ENCODE measurements around the gene FRMD8. TPM values are rescaled to one million over a fixed set of nuclear protein-coding genes. Genes with fewer than 3 reads are reported as not detected.
"Not testable (repeated sequence)": the region's sequence is repeated elsewhere in the genome, so short reads cannot be mapped to it uniquely, and the experiment has no call there.

FRMD8 gene
- total RNA-seq, 3 donors from 2014 or later, result 22.9 to 57.0 (median 49.0) TPM

GRCh38 chr11:65412271-65413076 is 26.0 kb downstream of the FRMD8 start:
- DNase-seq (ENCODE audit: low spot score in 2 of 2), result peak in 1 of 2 donors; percentile 61
- H3K9me3 ChIP-seq, result no peaks in the 10 kb centered on the region

GRCh38 chr11:65413077-65413664 is 26.7 kb downstream of the FRMD8 start:
- H3K4me3 ChIP-seq; H3K36me3 ChIP-seq; intact Hi-C loops (cut with DNase I; ENCODE audit: low total_unique reads); DNase-seq (ENCODE audit: low spot score in 2 of 2); H3K27me3 ChIP-seq; H3K9me3 ChIP-seq: not testable (repeated sequence)
- Histone ChIP-seq H3K4me1 (peaks cover 18 to 22% of the 10 kb centered on the region in 2 donors), H3K27ac (peak overlapping the region; percentile 79 to 80)

More at GRCh38 chr11:65412271-65413076, 26.0 kb downstream of the FRMD8 start:
- Histone ChIP-seq H3K36me3 (no peaks in the 10 kb centered on the region), H3K27ac (peak overlapping the region; percentile 79 to 80), H3K4me1 (peaks cover 11 to 16% of the 10 kb centered on the region in 2 donors), H3K27me3 (no peaks in the 10 kb centered on the region), H3K4me3 (no peak overlapping the region)
- intact Hi-C loops (cut with DNase I; ENCODE audit: low total_unique reads), result no loop called here
- no peak for TF ChIP-seq POLR2AphosphoS5 (IDR thresholded peaks at IDR 0.05)
- TF ChIP-seq POLR2A (IDR thresholded peaks at IDR 0.05), result no peak
- no peak for TF ChIP-seq CTCF (IDR thresholded peaks at IDR 0.05)

GRCh38 chr11:65414776-65415498 is 28.5 kb downstream of the FRMD8 start:
- peak in 1 of 2 donors; percentile 39 for DNase-seq (ENCODE audit: low spot score in 2 of 2)
- Histone ChIP-seq H3K27ac (peak overlapping the region in 1 of 2 donors; percentile 28), H3K4me3 (no peak overlapping the region), H3K4me1 (peaks cover 18 to 26% of the 10 kb centered on the region in 2 donors), H3K36me3 (no peaks in the 10 kb centered on the region), H3K27me3 (no peaks in the 10 kb centered on the region), H3K9me3 (no peaks in the 10 kb centered on the region)
- intact Hi-C loops (cut with DNase I; ENCODE audit: low total_unique reads), result loop anchor here (5.0 kb wide), 1 partner anchor 33 kb away; the partner anchor contains the start of gene SLC25A45
- no peak for TF ChIP-seq CTCF (IDR thresholded peaks at IDR 0.05)
- no peak for TF ChIP-seq POLR2AphosphoS5 (IDR thresholded peaks at IDR 0.05)
- TF ChIP-seq POLR2A (IDR thresholded peaks at IDR 0.05), result no peak

GRCh38 chr11:65415499-65416340 is 29.3 kb downstream of the FRMD8 start:
- H3K4me1 ChIP-seq, result peaks cover 25 to 26% of the 10 kb centered on the region in 2 donors
- H3K9me3 ChIP-seq, result no peaks in the 10 kb centered on the region
- peak in 1 of 2 donors; percentile 42 for DNase-seq (ENCODE audit: low spot score in 2 of 2)
- H3K27ac ChIP-seq, result peak overlapping the region; percentile 100
- H3K27me3 ChIP-seq, result no peaks in the 10 kb centered on the region
- H3K36me3 ChIP-seq, result no peaks in the 10 kb centered on the region
- no peak for TF ChIP-seq CTCF (IDR thresholded peaks at IDR 0.05)
- TF ChIP-seq POLR2AphosphoS5 (IDR thresholded peaks at IDR 0.05), result no peak
- TF ChIP-seq POLR2A (IDR thresholded peaks at IDR 0.05), result no peak
- intact Hi-C loops (cut with DNase I; ENCODE audit: low total_unique reads), result loop anchor here (5.0 kb wide), 1 partner anchor 33 kb away; the partner anchor contains the start of gene SLC25A45
- peak overlapping the region; percentile 93 to 96 (median 95) for H3K4me3 ChIP-seq
